Lower leg skin (tissue), 3 donors: ENCODE measurements around the gene ARHGDIG.

Source experiments
- POLR2A ChIP-seq, 2 donors: fragments of 450-650 bp; IDR thresholded peaks; one replicate each; pipeline ENCODE4 v1.6.1; 2016 to 2017; ENCODE audit warnings: antibody characterized with exemption in 2 of 2, mild to moderate bottlenecking in 1 of 2, moderate library complexity in 1 of 2
- TF ChIP-seq, protein P1 (sequence below), 3 donors: fragments of 450-650 bp; IDR thresholded peaks; one replicate each; pipeline ENCODE4 v1.5.1; 2016; ENCODE audit warnings: antibody characterized with exemption in 3 of 3, mild to moderate bottlenecking in 3 of 3, moderate library complexity in 2 of 3

DNA sequence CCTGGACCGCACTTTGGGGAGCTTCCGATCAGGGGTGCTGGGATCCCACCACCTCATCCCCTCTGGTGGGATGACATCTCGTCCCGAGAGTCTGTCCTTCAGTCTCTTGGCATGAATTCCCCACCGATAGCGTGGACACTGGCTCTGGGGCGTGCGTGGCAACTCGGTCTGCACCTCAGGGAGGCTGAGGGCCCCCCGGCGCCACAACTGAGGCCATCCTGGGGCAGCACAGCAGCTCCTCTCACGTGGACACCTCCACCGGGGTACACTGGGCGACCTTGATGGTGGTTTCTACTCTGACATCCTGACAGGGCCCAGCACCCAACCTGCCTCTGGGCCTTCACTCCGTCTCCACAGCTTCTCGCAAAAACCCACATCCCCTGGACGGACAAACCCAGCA lies 11.1 kb downstream of the ARHGDIG start:
- TF ChIP-seq, protein P1, sequence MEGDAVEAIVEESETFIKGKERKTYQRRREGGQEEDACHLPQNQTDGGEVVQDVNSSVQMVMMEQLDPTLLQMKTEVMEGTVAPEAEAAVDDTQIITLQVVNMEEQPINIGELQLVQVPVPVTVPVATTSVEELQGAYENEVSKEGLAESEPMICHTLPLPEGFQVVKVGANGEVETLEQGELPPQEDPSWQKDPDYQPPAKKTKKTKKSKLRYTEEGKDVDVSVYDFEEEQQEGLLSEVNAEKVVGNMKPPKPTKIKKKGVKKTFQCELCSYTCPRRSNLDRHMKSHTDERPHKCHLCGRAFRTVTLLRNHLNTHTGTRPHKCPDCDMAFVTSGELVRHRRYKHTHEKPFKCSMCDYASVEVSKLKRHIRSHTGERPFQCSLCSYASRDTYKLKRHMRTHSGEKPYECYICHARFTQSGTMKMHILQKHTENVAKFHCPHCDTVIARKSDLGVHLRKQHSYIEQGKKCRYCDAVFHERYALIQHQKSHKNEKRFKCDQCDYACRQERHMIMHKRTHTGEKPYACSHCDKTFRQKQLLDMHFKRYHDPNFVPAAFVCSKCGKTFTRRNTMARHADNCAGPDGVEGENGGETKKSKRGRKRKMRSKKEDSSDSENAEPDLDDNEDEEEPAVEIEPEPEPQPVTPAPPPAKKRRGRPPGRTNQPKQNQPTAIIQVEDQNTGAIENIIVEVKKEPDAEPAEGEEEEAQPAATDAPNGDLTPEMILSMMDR (IDR thresholded peaks at IDR 0.05), result no peak
- TF ChIP-seq POLR2A (IDR thresholded peaks at IDR 0.05), result no peak
